HG02759 (cell line): ENCODE results near the gene MLF2.

Experiments
- ATAC-seq: cut with Tn5 transposase; IDR thresholded peaks from one replicate; pipeline ENCODE4 v1.9.1; 2021; ENCODE audit warnings: mild to moderate bottlenecking, moderate library complexity; ENCODE audit not compliant: unreplicated experiment

The MLF2 gene

GRCh38 chr12:6698352-6699046, 54.4 kb downstream of the MLF2 start:
- ATAC-seq = no peak
